Hepatocyte (in vitro differentiated cells): ENCODE measurements around the gene NOS1.

Source experiments
- CTCF ChIP-seq: fragments of 200-600 bp; sonication (generic); IDR thresholded peaks from 2 replicates; pipeline ENCODE4 v1.5.1; 2016; ENCODE audit warnings: antibody characterized with exemption, mild to moderate bottlenecking; ENCODE audit not compliant: poor library complexity
- EZH2 ChIP-seq: fragments of 200-600 bp; sonication (generic); IDR thresholded peaks from 2 replicates; pipeline ENCODE4 v1.6.1; 2016; ENCODE audit warnings: antibody characterized with exemption, mild to moderate bottlenecking, borderline replicate concordance
- EZH2phosphoT487 ChIP-seq: fragments of 200-600 bp; sonication (generic); IDR thresholded peaks from one replicate; pipeline ENCODE4 v1.6.1; 2018; ENCODE audit warnings: antibody characterized with exemption, mild to moderate bottlenecking, low read depth, moderate library complexity; ENCODE audit not compliant: unreplicated experiment, severe bottlenecking

DNA sequence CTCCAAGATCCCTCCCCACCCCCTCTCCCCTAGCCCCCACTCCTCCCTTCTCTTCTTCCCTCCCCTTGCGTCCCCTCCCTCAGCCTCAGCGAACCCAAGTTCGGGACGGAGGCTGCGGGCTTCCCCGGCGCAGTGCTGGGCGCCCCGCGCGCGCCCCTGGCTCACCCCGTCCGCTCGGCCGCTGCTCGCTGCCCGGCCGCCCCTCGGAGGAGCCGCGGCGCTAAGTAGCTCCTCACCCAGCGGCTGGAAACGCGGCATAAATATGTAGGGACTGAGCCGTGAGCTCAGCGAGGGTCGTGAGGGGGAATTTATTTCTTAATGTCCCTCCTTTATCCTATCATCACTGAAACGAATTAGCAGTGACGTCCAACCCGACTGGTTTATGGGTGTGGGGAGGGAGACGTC, at the start of gene NOS1:
- no peak for TF ChIP-seq CTCF
- TF ChIP-seq EZH2 = peak; percentile 47
- no peak for TF ChIP-seq EZH2phosphoT487
